ENCODE measurements around the gene C5orf24.

C5orf24 gene

DNA sequence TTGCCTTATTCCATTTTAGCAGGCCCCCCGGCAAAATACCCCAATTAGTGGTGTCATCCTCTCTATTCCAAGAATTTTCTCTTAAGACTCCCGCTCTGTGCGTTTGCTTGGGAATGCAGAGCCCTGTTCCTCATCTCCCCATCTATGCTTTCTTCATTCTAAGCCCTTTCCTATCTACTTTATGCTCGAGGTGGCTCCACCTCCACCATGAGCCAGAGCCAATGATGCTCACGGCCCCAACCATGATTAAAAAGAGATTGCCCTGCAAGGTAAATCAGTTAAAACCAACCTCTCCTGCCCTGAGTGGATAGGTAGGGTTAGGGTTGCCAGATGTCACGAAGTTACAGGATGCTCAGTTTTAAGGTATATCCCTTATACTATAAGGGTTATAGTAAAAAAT lies 27.7 kb downstream of the C5orf24 start:
- H3K4me1 ChIP-seq (ENCODE audit: control insufficient read depth, low read length): peaks cover 32% of the 10 kb centered on the region
- peaks cover 38% of the 10 kb centered on the region for H3K79me2 ChIP-seq (ENCODE audit: control insufficient read depth, low read length)
- no peaks in the 10 kb centered on the region for H3K9me2 ChIP-seq (replicated peaks; ENCODE audit: control insufficient read depth, low read length)
- no peaks in the 10 kb centered on the region for H3K9me3 ChIP-seq (ENCODE audit: control insufficient read depth, insufficient read depth, low read length)
- peaks cover 9% of the 10 kb centered on the region for H3F3A ChIP-seq (ENCODE audit: control insufficient read depth, insufficient read depth)
- H4K20me1 ChIP-seq (ENCODE audit: control insufficient read depth, insufficient read depth, low read depth, low read length): no peaks in the 10 kb centered on the region
- TF ChIP-seq, protein P1, sequence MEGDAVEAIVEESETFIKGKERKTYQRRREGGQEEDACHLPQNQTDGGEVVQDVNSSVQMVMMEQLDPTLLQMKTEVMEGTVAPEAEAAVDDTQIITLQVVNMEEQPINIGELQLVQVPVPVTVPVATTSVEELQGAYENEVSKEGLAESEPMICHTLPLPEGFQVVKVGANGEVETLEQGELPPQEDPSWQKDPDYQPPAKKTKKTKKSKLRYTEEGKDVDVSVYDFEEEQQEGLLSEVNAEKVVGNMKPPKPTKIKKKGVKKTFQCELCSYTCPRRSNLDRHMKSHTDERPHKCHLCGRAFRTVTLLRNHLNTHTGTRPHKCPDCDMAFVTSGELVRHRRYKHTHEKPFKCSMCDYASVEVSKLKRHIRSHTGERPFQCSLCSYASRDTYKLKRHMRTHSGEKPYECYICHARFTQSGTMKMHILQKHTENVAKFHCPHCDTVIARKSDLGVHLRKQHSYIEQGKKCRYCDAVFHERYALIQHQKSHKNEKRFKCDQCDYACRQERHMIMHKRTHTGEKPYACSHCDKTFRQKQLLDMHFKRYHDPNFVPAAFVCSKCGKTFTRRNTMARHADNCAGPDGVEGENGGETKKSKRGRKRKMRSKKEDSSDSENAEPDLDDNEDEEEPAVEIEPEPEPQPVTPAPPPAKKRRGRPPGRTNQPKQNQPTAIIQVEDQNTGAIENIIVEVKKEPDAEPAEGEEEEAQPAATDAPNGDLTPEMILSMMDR (IDR thresholded peaks at IDR 0.05; ENCODE audit: low read depth, low read length, poor library complexity, severe bottlenecking): no peak
- TF ChIP-seq EZH2phosphoT487 (IDR thresholded peaks at IDR 0.05; ENCODE audit: borderline replicate concordance, low read length): no peak
- peak overlapping the region; percentile 58 for H3K27ac ChIP-seq (ENCODE audit: low read depth, low read length)
- H3K27me3 ChIP-seq (ENCODE audit: control insufficient read depth, low read length): no peaks in the 10 kb centered on the region
- H3K36me3 ChIP-seq (ENCODE audit: control insufficient read depth, low read length): peaks cover 23% of the 10 kb centered on the region
- H3K4me2 ChIP-seq (ENCODE audit: low read length): peak overlapping the region; percentile 94
- peak overlapping the region; percentile 91 for H3K4me3 ChIP-seq (ENCODE audit: low read length)

DNA sequence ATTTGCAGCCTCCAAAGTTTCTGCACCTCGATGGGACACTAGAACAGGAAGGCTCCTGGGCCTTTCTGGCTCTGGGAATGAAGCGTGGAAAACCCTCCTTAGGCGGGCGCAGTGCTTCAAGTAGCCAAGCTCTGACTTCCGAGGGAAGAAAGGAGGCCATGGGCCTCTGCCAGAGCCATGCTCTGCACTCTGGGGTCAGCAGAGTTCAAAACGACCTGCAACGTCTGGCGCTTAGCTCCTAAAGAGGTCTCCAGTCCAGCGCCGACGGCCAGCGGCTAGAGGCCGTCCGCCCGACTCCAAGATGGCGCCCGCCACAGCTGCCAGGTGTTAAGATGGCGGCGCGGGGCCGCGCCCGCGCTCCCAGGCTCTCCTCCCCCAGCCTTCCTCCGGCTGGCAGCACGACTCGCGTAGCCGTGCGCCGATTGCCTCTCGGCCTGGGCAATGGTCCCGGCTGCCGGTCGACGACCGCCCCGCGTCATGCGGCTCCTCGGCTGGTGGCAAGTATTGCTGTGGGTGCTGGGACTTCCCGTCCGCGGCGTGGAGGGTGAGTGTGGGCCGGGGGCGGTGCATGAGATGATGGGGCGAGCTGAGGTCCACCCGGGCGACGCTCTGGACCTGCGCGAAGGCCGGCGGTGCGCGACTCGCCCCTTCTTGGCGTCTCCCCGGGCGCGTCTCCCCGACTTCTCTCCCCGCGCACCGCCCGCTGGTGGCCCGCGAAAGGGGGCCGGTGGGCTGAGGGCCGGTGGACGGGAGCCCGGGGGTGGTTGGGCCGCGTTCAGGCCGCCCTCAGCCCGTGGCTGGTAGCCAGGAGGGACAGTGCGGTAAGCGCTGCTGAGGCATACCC lies 28.4 kb downstream of the C5orf24 start, which contains the start of gene TXNDC15:
TXNDC15 (plus strand) TSS at position 385 of the 844 bp plus-strand sequence; CDS start at position 442, 57 bp downstream.
- peak within 1 kb of the TSS; percentile 91 for H3K4me3 ChIP-seq (ENCODE audit: low read length)
- peak within 1 kb of the TSS; percentile 94 for H3K4me2 ChIP-seq (ENCODE audit: low read length)
- peak within 1 kb of the TSS; percentile 58 for H3K27ac ChIP-seq (ENCODE audit: low read depth, low read length)
- peaks cover 32% of the 10 kb centered on the region for H3K4me1 ChIP-seq (ENCODE audit: control insufficient read depth, low read length)
- H3K9me2 ChIP-seq (replicated peaks; ENCODE audit: control insufficient read depth, low read length): no peaks in the 10 kb centered on the region
- no peaks in the 10 kb centered on the region for H4K20me1 ChIP-seq (ENCODE audit: control insufficient read depth, insufficient read depth, low read depth, low read length)
- H3K27me3 ChIP-seq (ENCODE audit: control insufficient read depth, low read length): no peaks in the 10 kb centered on the region
- no peaks in the 10 kb centered on the region for H3K9me3 ChIP-seq (ENCODE audit: control insufficient read depth, insufficient read depth, low read length)
- TF ChIP-seq EZH2phosphoT487 (IDR thresholded peaks at IDR 0.05; ENCODE audit: borderline replicate concordance, low read length): no peak
- TF ChIP-seq, protein P1 (IDR thresholded peaks at IDR 0.05; ENCODE audit: low read depth, low read length, poor library complexity, severe bottlenecking): no peak
- H3K36me3 ChIP-seq (ENCODE audit: control insufficient read depth, low read length): peaks cover 23% of the 10 kb centered on the region
- H3F3A ChIP-seq (ENCODE audit: control insufficient read depth, insufficient read depth): peaks cover 9% of the 10 kb centered on the region
- peaks cover 45% of the 10 kb centered on the region for H3K79me2 ChIP-seq (ENCODE audit: control insufficient read depth, low read length)

DNA sequence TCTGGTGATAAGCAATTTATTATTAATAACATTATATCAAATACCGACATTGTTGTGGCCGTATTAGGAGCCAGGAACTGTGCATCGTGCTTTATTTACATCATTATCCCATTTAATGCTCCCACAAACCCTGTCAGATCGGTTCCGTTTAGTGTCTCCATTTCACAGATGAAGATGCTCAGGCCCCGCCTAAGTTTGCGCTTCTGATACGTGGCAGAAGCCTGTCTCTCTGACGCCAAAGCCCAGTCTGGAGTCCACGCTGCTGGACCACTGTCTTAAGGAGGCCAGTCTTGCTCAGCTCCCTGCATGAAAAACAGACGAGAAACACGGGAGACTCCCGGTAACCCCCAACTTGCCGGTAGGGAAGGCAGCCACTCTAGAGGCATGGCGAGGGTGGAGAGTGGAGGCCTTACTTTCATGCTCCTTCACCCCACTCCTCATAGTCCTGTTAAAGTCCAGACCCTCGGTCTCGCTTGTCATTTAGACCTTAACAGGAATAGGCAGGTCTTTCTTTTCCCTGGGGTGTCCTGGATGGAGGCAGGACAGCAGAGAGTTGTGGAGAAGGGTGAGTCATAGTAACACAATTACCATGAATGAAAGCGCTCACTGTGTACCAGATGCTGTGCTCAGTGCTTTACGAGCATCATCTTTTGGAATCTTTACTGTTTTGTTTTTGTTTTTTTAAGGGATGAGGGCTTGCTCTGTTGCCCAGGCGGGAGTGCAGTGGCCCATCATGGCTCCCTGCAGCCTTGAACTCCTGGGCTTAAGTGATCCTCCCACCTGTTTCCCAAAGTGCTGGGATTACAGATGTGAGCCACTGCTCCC lies 29.3 kb downstream of the C5orf24 start:
- H3K9me2 ChIP-seq (replicated peaks; ENCODE audit: control insufficient read depth, low read length): no peaks in the 10 kb centered on the region
- H3F3A ChIP-seq (ENCODE audit: control insufficient read depth, insufficient read depth): peaks cover 4% of the 10 kb centered on the region; the same call in 1 of the 2 replicates
- H3K36me3 ChIP-seq (ENCODE audit: control insufficient read depth, low read length): peaks cover 23% of the 10 kb centered on the region
- H3K27ac ChIP-seq (ENCODE audit: low read depth, low read length): peak overlapping the region; percentile 58
- peak overlapping the region; percentile 94 for H3K4me2 ChIP-seq (ENCODE audit: low read length)
- H3K27me3 ChIP-seq (ENCODE audit: control insufficient read depth, low read length): no peaks in the 10 kb centered on the region
- H4K20me1 ChIP-seq (ENCODE audit: control insufficient read depth, insufficient read depth, low read depth, low read length): no peaks in the 10 kb centered on the region
- peak overlapping the region; percentile 91 for H3K4me3 ChIP-seq (ENCODE audit: low read length)
- peaks cover 54% of the 10 kb centered on the region for H3K79me2 ChIP-seq (ENCODE audit: control insufficient read depth, low read length)
- no peak for TF ChIP-seq EZH2phosphoT487 (IDR thresholded peaks at IDR 0.05; ENCODE audit: borderline replicate concordance, low read length)
- TF ChIP-seq, protein P1 (IDR thresholded peaks at IDR 0.05; ENCODE audit: low read depth, low read length, poor library complexity, severe bottlenecking): no peak
- no peaks in the 10 kb centered on the region for H3K9me3 ChIP-seq (ENCODE audit: control insufficient read depth, insufficient read depth, low read length)
- peaks cover 32% of the 10 kb centered on the region for H3K4me1 ChIP-seq (ENCODE audit: control insufficient read depth, low read length)

All from DOHH2 (cell line).